GM19238 (cell line): ENCODE measurements around the gene DGKH.
"Not testable (repeated sequence)": the region's sequence is repeated elsewhere in the genome, so short reads cannot be mapped to it uniquely, and the experiment has no call there.

Experiments
- DNase-seq: peaks from one replicate; pipeline ENCODE4 v3.0.0; 2011; ENCODE audit warnings: low spot score; ENCODE audit not compliant: insufficient read length

DGKH gene

DNA sequence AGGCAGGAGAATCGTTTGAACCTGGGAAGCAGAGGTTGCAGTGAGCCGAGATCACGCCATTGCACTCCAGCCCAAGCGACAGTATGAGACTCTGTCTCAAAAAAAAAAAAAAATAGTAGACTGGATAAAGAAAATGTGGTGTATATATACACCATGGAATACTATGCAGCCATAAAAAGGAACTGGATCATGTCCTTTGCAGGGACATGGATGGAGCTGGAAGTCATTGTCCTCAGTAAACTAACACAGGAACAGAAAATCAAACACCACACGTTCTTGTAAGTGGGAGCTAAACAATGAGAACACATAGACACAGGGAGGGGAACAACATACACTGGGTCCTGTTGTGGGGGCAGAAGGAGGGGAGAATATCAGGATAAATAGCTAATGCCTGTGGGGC is 178.3 kb downstream of the DGKH start:
- DNase-seq = not testable (repeated sequence)

DNA sequence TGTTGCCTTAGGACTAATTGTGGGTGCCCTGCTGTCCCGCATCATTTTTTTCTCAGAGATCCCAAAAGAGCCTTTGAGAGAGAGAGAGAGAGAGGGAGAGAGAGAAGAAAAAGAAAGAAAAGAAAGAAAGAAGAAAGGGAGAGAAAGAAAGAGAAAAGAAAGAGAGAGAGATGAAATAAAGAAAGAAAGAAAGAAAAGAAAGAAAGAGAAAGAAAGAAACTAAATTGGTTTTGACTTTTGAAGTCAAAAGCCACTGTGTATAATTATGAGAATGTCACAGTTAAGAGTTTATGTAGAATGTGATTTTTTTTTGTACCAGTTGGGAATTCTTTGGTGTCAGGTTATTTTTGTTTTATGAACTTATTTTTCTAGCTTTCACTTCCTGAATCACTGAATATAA is 180.1 kb downstream of the DGKH start:
- no peak for DNase-seq

DNA sequence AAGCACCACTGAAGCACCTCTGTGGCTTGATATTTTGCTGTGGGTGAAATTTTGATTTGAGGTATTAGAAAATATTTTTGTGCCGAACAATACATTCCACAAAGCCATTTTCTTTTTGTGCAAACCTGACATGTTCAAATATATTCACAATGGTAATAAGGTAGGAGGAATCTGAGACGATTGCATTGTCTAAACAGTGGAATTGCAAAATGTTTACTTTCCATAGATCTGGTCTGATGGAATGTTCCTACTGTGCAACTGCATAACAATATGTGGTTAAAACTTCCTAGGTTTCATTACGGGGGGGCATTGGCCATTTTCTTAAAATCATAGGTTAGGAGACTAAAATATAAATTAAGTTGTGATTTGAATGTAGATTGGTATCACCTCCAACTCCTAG is 180.8 kb downstream of the DGKH start:
- DNase-seq = no peak

DNA sequence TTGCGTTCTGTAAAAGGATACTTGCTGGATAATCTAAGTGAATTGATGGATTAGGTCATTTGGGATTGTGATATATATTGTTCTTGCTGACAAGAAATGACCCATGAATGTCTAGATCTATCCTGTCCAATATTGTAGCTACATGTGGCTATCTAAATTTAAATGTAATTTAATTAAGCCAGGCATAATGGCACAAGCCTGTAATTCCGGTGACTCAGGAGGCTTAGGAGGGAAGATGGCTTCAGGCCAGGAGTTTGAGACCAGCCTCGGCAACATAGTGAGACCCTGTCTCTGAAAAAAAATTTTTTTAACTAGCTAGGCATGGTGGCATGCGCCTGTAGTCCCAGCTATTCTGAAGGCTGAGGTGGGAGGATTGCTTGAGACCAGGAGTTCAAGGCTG is 184.2 kb downstream of the DGKH start:
- no peak for DNase-seq

DNA sequence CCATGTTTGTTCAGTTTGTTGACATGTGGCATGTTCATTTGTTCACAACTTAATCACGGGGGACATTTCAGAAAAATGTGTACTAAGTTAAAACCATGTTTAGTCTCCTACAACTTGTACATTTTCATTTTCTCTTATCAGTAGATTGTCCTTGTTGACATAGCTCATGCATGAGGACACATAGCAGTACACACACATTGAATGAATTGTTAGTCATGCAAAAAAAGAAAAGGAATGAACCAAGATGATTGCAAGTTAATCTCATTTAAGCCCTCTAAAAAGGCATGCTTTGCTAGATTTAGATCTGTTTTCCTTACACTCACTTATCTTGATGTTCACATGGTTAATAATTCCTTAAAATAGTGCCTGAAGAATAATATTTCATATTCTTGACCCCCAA is 185.3 kb downstream of the DGKH start:
- DNase-seq = no peak

DNA sequence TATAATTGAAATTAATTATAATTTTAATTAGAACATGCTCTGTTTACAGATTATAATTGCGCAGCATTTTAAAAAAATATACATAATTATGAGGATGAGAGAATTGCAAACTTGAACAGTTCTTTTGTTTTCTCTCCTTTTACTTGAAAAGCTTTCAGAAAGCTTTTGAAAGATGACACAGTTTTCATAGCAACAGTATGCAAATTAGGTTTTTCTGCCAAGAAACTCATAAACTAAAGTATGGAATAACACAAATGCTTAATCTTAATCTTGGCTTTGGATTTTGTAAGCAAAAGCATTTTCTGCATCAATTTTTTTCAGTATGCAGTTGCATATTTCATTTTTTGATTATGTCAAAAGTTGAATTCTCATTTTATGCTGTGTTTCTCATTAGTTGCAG is 190.7 kb downstream of the DGKH start:
- DNase-seq = no peak

DNA sequence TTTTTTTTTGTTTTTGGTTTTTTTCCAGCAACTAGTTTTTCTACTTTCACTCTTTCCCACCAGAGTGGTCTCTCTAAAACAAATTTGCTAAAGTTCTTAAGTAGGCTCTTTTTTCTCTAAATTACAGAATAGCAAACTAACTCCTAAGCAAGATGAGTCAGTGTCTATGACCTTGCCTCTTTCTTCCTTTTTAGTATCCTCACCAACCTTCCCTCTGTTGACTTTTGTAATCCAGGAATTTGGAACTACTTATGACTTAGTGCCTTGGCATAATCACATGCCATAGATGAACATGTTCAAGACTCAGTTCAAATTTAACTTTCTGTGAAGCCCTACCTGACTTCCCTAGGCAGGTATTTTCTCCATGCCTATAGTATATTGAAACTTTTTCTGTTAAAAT is 191.2 kb downstream of the DGKH start:
- DNase-seq = no peak

DNA sequence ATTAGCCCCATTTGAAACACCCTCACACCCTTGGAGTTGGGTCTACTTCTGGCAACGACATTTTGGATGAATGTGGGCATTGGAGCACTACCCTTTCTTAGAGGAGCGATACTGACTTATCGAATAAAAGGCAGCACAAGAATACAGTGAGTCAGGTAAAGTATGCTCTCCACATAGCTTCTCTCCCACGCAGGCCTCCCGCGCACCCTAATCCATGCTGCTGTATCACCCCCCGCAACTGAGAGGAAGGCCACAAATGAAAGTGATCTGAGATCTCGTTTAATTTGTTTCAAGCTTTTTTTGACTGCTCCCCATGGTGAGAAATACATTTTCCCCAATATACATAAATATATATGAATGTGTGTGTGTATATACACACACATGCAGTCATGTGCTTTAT is 198.1 kb downstream of the DGKH start:
- DNase-seq = no peak

DNA sequence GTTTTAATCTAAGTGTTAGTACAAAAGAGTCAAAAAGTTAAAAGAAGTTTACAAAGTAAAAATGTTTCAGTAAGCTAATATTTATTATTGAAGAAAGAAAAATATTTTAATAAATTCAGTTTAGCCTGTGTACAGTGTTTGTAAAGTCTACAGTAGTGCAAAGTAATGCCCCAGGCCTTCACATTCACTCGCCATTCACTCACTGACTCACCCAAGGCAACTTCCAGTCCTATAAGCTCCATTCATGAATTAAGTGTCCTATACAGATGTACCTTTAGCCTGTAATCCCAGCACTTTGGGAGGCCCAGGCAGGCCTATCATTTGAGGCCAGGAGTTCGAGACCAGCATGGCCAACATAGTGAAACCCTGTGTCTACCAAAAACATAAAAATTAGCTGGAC is 199.4 kb downstream of the DGKH start:
- DNase-seq = no peak

DNA sequence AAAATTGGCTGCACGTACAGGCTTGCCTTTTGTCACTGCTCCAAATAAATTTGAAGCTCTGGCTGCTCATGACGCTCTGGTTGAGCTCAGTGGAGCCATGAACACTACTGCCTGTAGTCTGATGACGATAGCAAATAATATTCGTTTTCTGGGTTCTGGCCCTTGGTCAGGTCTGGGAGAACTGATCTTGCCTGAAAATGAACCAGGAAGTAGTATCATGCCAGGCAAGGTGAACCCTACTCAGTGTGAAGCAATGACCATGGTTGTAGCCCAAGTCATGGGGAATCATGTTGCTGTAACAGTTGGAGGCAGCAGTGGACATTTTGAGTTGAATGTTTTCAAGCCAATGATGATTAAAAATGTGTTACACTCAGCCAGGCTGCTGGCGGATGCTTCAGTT is 207.4 kb downstream of the DGKH start:
- DNase-seq = no peak

DNA sequence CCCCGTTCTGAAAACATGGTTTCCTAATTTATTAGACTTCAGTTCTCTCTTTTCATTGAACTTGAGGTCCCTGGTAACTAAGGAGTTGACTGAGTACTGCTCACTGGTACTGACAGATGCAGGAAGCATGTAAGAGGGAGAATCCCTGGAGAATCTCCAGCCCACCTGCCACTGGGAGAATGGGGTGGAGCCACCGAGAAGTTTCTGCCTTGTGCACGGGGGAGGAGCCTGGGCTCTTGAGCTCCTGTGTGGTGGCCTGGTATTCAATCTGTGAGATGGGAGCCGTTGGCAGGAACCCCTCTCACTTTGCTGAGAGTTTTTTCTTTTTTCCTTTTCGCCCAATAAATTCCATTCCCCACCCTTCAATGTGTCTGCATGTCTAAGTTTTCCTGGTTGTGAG is 210.3 kb downstream of the DGKH start:
- DNase-seq = no peak

DNA sequence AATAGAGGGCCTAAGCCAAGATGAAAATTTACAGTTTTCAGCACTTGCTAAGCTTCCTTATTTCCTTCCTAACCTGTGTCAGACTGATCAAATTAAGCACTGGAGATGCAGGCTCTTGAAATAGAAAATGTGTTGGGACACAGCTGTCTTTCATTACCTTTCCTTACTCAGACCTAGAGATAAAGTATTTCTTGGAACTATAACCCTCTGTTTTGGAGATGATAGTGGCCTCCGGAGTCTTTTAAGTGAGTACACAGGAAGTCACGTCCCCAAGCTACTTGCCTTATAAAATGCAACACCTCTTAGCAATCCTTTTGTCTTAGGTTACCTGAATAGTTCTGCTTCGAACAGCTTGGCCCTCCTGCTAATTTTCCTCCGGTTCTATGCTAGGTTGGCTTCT is 211.1 kb downstream of the DGKH start:
- no peak for DNase-seq

DNA sequence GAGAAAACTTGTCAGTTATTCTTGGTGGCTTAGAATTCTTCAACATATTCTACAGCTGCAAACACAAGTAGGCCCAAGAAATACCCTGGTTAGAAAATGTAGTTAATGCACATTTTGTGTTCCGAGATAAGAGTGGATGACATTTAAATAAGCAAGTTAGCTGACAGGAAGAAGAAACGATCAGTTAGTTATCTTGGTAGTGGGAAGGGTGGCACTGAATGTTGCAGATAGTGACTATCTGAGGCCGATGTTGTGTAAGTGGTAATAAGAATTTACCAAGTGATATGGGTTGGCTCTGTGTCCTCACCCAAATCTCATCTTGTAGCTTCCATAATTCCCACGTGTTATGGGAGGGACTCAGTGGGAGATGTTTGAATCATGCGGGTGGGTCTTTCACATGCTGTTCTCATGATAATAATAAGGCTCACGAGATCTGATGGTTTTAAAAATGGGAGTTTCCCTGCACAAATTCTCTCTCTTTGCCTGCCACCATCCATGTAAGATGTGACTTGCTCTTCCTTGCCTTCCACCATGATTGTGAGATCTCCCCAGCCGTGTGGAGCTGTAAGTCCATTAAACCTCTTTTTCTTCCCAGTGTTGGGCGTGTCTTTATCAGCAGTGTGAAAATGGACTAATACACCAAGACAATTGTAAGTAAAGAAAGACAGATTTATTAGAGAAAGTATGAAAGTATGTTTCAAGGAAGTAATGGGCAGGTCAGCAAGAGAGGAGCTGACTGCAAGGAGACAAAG is 212.6 kb downstream of the DGKH start:
- no peak for DNase-seq

DNA sequence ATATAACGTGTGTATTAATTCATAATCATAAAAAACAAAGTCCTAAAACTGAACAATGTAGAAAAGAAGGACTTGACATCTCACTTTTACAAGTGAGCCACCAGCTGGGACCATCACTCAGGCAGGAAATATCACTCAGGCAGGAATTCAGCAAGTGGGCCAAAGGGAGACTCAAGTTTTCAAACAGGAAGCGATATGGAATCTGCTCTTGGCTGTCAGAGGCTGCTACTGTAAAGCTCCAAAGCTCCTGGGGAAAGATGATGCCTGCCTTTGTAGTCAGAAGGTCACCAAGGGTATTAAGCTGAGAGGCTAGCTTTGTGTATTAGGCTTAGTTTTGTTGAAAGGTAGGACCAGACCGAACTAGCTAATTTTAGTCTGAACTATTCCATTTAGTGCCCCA is 218.0 kb downstream of the DGKH start:
- no peak for DNase-seq

DNA sequence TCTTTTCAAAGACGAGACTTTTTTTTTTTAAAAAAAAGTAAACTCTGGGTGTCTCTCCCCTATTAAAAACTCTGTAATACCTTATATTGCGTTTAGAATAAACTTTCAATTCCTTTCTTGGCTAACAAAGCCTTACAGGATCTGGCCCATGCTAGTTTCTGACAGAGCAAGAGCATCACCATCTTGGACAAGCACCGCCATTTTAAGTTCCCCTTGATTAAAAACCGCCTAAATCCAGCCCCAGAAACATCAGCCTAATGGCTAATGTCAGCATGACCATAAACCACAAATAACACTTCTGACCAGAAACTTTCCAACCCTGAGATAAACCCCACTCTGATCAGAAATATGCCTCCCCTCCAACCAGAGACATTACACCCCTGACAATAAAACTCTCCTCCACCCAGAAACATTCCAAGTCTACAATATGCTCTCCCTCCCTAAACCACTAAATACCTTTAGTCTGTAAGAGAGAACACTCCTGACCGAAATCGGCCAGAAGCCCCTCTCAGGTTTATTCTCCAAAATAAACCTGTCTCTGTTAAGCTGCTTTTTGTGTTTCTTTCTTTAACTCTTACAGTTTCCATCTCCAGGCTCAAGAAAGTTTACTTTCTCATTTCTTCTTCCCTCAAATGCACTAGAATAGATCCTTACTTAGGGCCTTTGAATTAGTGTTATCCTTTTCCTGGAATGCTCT is 221.9 kb downstream of the DGKH start:
- no peak for DNase-seq

DNA sequence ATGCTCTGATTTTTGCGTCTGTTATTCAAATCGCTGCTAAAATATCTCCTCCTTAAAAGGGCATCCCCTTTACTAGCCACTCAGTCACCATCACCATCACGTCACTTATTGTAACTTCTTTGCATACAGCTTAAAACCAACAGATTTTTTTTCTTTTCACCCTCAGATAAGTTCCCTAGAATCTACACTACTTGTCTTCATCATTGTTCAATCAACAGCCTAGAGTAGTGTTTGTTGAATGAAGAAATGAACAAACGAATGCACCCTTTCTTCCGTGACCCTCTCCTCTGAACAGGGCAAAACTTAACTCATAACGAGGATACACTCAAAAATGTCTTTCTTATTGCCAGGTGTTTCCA is 222.4 kb downstream of the DGKH start:
- no peak for DNase-seq

DNA sequence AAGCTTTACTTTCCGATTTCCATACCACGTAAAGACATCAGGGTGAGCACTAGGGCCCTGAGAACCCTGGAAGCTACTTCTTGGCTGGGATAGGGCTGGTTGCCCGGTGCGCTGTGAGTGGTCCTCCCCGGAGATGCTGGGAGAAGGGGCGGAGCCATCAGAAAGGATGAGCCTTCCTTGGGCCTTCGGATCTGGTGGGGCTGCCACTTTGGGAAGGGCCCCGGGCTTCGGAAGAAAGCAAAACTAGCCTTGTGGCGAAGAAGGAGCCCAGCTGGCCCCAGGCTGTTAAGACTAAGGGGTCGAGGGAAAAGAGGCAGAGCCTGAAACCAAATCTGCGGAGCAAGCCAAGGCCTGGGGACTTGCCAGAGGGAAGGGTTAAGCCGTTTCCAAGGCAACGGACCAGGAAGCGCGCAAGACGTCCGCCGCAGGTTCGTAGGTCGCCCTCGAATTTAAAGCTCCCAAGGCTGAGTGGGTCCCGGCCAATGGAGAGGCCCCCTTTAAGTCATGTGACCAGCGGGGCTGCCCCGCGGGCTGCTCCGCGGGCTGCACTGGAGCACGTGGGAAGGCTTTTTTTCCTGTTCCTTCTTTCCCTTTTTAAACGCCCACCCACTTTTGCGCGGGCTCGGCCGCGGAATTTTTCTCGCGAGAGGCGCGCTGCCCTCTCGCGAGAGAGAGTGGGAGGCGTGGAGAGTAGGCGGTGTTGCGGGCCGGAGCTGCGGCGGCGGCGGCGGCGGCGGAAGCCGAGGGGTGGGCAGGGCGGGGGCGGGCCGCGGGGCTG is 223.1 kb downstream of the DGKH start:
- peak; percentile 84 for DNase-seq

DNA sequence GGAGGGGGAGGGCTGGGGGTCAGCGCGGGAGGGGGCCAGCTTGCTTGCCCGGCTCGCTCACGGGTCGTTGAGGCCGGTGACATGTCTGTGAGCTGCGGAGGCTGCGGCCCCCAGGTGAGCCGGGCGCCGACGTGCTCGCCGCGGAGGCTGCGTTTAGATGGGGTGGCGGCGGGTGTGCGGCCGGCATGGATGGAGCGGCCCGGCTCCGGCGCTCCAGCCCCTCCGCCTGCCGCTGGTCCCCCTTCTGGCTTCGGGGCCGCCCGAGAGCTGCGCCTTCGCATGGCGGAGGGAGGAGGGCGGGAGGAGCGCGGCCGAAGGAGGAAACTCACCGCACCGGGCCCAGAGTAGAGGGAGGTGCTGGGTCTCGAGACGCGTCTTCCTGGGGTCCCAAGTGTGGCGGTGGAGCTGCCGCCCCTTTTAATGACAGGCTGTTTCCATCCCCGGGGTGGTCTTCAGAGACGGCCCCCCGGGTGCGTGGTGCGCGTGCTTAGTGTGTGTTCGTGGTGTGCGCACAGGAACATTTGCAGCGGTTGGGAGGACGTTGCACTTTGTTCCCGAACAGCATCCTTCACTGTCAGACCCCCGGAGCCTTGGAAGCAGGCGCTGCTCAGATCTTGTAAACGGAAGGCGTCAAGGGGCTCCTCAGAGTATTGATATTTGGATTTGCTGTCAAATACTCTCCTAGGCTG is 223.8 kb downstream of the DGKH start, which contains the start of gene AKAP11:
Gene AKAP11 (plus strand): TSS at position 38 of the 689 bp plus-strand sequence. CDS start 14,197 bp downstream, outside the sequence.
- DNase-seq = peak; percentile 20

DNA sequence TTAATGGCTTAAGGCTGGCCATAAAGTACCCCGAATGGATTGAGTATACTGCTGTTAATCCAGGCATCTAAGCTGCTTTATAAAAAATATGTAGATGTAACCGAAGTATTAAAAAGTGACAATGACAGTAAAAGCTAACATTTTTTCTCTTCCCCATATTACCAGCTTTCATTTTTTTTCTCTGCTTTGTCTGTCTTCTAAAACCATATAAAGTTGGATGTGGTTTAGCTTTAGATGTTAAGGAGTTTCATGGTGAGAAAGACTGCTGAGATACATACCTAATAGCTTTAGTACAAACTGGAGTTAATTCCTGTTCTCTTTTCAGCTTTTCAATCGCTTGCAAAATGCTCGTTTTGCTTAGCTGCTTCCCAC is 224.3 kb downstream of the DGKH start:
- DNase-seq = no peak

DNA sequence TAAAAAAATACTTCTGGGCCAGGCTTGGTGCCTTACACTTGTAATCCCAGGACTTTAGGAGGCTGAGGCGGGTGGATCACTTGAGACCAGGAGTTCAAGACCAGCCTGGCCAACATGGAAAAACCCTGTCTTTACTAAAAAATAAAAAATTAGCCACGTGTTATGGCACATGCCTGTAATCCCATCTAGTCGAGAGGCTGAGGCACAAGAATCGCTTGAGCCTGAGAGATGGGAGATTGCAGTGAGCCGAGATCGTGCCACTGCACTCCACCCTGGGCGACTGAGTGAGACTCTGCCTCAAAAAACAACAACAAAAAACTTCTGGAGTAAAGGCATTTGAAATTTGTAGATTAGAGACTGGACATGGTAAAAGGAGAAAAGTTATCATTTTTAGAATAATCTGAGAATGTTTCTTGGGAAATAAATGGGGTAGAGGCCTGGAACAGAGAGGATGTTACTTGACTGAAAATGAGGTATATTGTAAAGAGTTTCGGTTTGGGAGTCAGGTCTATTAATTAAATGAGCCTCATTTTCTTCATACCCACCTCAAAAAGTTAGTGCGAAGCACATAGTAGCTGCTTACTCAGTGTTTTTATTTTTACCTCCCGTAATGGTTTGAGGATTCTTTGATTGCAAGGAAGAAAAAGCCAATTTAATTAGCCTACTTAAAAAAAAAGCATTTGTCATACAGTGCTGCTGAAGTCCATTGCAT is 226.1 kb downstream of the DGKH start:
- no peak for DNase-seq

DNA sequence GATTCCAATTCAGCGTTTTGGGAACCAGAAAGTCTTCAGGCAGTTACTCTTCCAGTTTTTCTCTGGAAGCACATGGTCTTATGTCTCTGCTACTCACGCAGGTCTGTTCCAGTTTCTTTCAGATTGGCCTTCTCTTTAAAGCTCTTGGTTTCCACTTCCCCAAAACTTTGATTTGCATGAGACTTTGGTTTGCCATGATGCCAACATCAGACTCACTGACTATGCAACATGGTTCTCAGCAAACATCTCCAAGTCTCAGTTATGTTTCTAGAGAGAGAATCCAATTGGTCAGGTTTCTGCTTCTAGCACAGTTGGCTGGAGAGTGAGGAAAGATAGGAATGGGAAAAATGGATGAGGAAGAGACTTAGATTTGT is 226.6 kb downstream of the DGKH start:
- DNase-seq = peak; percentile 22
